Germinal center (tissue), 1 donor: ENCODE data around the gene CCL4.

Experiments used
- DNase-seq: peaks from one replicate; pipeline ENCODE4 v3.0.0; 2012; ENCODE audit warnings: mixed read lengths, low spot score

CCL4 gene

GRCh38 chr17:36144981-36145729 lies 41.5 kb downstream of the CCL4 start:
- no peak for DNase-seq

- no peak for DNase-seq
These were observed 44.0 kb downstream of the CCL4 start for GRCh38 chr17:36147601-36148000.

DNA sequence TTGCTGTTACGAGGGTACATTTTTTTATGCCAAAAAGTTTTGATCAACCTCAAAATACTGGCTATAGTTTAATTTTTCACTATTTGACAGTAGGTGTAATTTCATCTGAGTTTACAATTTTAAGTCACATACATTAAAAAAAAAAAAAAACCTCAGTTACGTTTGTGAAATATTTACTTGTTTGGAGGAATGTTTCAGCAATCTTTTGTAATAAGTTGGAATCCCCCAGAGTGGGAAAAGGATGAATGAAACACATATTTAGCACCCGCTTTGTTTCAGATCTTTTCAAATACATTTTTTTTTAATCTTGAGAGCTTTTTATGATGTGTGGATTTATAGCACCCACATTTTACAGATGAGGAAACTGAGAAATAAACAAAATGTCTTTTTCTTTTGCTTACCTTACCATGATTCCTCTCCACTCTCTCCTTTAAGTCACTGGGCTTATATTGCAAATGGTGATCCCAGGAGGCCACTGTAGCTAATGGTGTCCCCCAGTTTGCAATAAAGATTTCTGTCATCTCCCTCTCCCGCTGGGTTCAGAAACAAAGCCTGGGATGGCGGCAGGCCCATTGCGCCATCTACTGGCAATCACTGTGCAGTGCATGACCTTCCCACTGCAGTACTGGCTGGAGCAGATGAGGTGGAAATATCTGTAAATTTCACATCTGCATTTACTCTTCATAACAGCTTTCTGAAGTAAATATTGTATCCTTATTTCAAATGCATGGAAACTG lies 45.1 kb downstream of the CCL4 start:
- peak; percentile 87 for DNase-seq

- DNase-seq = no peak
These were observed 45.7 kb downstream of the CCL4 start for GRCh38 chr17:36149296-36149820.

GRCh38 chr17:36151891-36152638 lies 48.4 kb downstream of the CCL4 start:
- no peak for DNase-seq

- DNase-seq = no peak
These were observed 49.1 kb downstream of the CCL4 start for GRCh38 chr17:36152639-36153120.

- DNase-seq = peak; percentile 27
These were observed 50.4 kb downstream of the CCL4 start for GRCh38 chr17:36153895-36154610.
